GM18505 (cell line): ENCODE data around the gene GPRIN2.
"Not testable (repeated sequence)": the region's sequence is repeated elsewhere in the genome, so short reads cannot be mapped to it uniquely, and the experiment has no call there.

ENCODE experiments used
- ATAC-seq: cut with Tn5 transposase; IDR thresholded peaks from one replicate; pipeline ENCODE4 v1.9.1; 2021; ENCODE audit not compliant: unreplicated experiment
- POLR2A ChIP-seq: IDR thresholded peaks from 4 replicates; pipeline ENCODE4 v1.6.1; 2011; ENCODE audit warnings: borderline replicate concordance; ENCODE audit not compliant: insufficient read depth, insufficient read length; ENCODE audit errors: extremely low read depth

GPRIN2 gene

GRCh38 chr10:46556515-46557318 lies at the start of gene GPRIN2:
Gene GPRIN2 (minus strand): TSS chr10:46556658. CDS start chr10:46550736, 5,922 bp downstream.
- no peak for TF ChIP-seq POLR2A
- no peak for ATAC-seq

- ATAC-seq: not testable (repeated sequence)
Measured at GRCh38 chr10:46600516-46600915, 44.1 kb upstream of the GPRIN2 start.

- ATAC-seq: peak; percentile 82
Measured at GRCh38 chr10:46597616-46598246, 41.3 kb upstream of the GPRIN2 start.

- not testable (repeated sequence) for ATAC-seq
Measured at GRCh38 chr10:46596570-46596969, 40.1 kb upstream of the GPRIN2 start.

- ATAC-seq: not testable (repeated sequence)
Measured at GRCh38 chr10:46594453-46595063, 38.1 kb upstream of the GPRIN2 start.

GRCh38 chr10:46593307-46593706 lies 36.8 kb upstream of the GPRIN2 start:
- not testable (repeated sequence) for ATAC-seq

GRCh38 chr10:46591053-46591452 lies 34.6 kb upstream of the GPRIN2 start:
- ATAC-seq: not testable (repeated sequence)

GRCh38 chr10:46589589-46589988 lies 33.1 kb upstream of the GPRIN2 start:
- ATAC-seq: not testable (repeated sequence)

GRCh38 chr10:46588221-46588620 lies 31.8 kb upstream of the GPRIN2 start:
- not testable (repeated sequence) for ATAC-seq

GRCh38 chr10:46587546-46587945 lies 31.1 kb upstream of the GPRIN2 start:
- not testable (repeated sequence) for ATAC-seq

GRCh38 chr10:46585246-46585645 lies 28.8 kb upstream of the GPRIN2 start:
- not testable (repeated sequence) for ATAC-seq

- ATAC-seq: not testable (repeated sequence)
Measured at GRCh38 chr10:46584196-46584595, 27.7 kb upstream of the GPRIN2 start.

GRCh38 chr10:46582568-46582967 lies 26.1 kb upstream of the GPRIN2 start:
- ATAC-seq: not testable (repeated sequence)

GRCh38 chr10:46581997-46582396 lies 25.5 kb upstream of the GPRIN2 start:
- ATAC-seq: not testable (repeated sequence)

- not testable (repeated sequence) for ATAC-seq
Measured at GRCh38 chr10:46579378-46579777, 22.9 kb upstream of the GPRIN2 start.

- not testable (repeated sequence) for ATAC-seq
Measured at GRCh38 chr10:46578474-46579178, 22.2 kb upstream of the GPRIN2 start, which contains the start of gene SYT15. Gene SYT15 (plus strand): TSS chr10:46579128. CDS start chr10:46579169, 41 bp downstream.

- not testable (repeated sequence) for ATAC-seq
Measured at GRCh38 chr10:46577624-46578473, 21.4 kb upstream of the GPRIN2 start.

GRCh38 chr10:46573884-46574283 lies 17.4 kb upstream of the GPRIN2 start:
- ATAC-seq: not testable (repeated sequence)

- not testable (repeated sequence) for ATAC-seq
Measured at GRCh38 chr10:46573314-46573713, 16.9 kb upstream of the GPRIN2 start.
